ENCODE measurements around the gene KLHDC7A.

KLHDC7A gene

GRCh38 chr1:18470671-18471355 is 9.9 kb upstream of the KLHDC7A start:
- no peak for DNase-seq

GRCh38 chr1:18473195-18473815 is 7.4 kb upstream of the KLHDC7A start:
- no peak for DNase-seq

- DNase-seq: no peak
Measured at GRCh38 chr1:18474559-18475175, 6.1 kb upstream of the KLHDC7A start.

- DNase-seq: no peak
Measured at GRCh38 chr1:18475234-18475905, 5.4 kb upstream of the KLHDC7A start.

GRCh38 chr1:18479454-18479853 is 1.3 kb upstream of the KLHDC7A start:
- DNase-seq: no peak

- no peak for DNase-seq
Measured at GRCh38 chr1:18481190-18481920, 625 bp downstream of the KLHDC7A start.

GRCh38 chr1:18481921-18482701 is 1.4 kb downstream of the KLHDC7A start:
- no peak for DNase-seq

- DNase-seq: no peak
Measured at GRCh38 chr1:18482721-18483425, 2.1 kb downstream of the KLHDC7A start.

GRCh38 chr1:18484276-18484675 is 3.5 kb downstream of the KLHDC7A start:
- no peak for DNase-seq

- DNase-seq: no peak
Measured at GRCh38 chr1:18484721-18485120, 4.0 kb downstream of the KLHDC7A start.

- no peak for DNase-seq
Measured at GRCh38 chr1:18485227-18485626, 4.5 kb downstream of the KLHDC7A start.

- no peak for DNase-seq
Measured at GRCh38 chr1:18486195-18486594, 5.5 kb downstream of the KLHDC7A start.

- DNase-seq: no peak
Measured at GRCh38 chr1:18489417-18490143, 8.8 kb downstream of the KLHDC7A start.

- DNase-seq: no peak
Measured at GRCh38 chr1:18491168-18491567, 10.4 kb downstream of the KLHDC7A start.

- no peak for DNase-seq
Measured at GRCh38 chr1:18494304-18494703, 13.6 kb downstream of the KLHDC7A start.

GRCh38 chr1:18495635-18496034 is 14.9 kb downstream of the KLHDC7A start:
- DNase-seq: no peak

- no peak for DNase-seq
Measured at GRCh38 chr1:18496056-18496455, 15.3 kb downstream of the KLHDC7A start.

GRCh38 chr1:18496497-18497235 is 15.9 kb downstream of the KLHDC7A start:
- DNase-seq: no peak

- DNase-seq: no peak
Measured at GRCh38 chr1:18501833-18502232, 21.1 kb downstream of the KLHDC7A start.

Data from anterior cingulate cortex (tissue), 58 donors.